Peyer's patch (tissue), 4 donors: ENCODE results near the gene GLTP.

ENCODE experiments used
- POLR2A ChIP-seq, 2 donors: fragments of 450-650 bp; IDR thresholded peaks; one replicate each; pipeline ENCODE4 v1.5.1; 2017; ENCODE audit warnings: antibody characterized with exemption in 2 of 2, mild to moderate bottlenecking in 2 of 2, moderate library complexity in 2 of 2
- TF ChIP-seq, protein P1 (sequence below), 6 experiments: fragments of 450-650 bp in 4 of 6; fragments of 200-600 bp in 2 of 6; sonication (generic) in 1 of 6; IDR thresholded peaks; one replicate each; pipeline ENCODE4 v1.5.1; 2017 to 2019; ENCODE audit warnings: antibody characterized with exemption in 6 of 6, mild to moderate bottlenecking in 3 of 6, moderate library complexity in 1 of 6

DNA sequence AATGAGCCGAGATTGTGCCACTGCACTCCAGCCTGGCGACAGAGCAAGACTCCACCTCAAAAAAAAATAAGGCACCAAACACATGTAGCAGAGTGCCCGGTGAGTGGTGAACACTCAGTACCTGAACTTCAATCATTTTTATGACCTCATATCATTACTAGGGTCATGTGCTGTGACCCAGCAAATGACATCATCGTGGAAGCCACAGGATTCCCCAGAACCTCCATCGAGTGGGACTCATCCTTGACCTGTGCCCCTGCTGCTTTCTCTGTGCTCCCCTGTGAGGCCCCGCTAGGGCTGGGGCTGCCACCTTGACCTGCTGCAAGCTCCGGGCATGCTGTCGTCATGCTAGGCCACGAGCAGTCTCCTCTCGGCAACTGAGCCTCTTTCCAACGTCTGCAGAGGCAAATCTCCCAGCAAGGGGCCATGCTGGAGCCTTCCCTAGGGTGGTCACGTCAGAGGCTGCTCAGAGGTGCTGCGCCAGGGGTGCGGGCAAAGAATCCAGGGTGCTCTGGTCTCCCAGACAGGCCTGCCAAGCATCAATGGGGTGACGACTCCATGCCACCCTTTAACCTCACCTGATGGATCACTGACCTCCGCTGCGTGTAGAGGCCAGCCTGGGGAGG is 18.5 kb downstream of the GLTP start:
- no peak for TF ChIP-seq POLR2A (IDR thresholded peaks at IDR 0.05)
- TF ChIP-seq, protein P1, sequence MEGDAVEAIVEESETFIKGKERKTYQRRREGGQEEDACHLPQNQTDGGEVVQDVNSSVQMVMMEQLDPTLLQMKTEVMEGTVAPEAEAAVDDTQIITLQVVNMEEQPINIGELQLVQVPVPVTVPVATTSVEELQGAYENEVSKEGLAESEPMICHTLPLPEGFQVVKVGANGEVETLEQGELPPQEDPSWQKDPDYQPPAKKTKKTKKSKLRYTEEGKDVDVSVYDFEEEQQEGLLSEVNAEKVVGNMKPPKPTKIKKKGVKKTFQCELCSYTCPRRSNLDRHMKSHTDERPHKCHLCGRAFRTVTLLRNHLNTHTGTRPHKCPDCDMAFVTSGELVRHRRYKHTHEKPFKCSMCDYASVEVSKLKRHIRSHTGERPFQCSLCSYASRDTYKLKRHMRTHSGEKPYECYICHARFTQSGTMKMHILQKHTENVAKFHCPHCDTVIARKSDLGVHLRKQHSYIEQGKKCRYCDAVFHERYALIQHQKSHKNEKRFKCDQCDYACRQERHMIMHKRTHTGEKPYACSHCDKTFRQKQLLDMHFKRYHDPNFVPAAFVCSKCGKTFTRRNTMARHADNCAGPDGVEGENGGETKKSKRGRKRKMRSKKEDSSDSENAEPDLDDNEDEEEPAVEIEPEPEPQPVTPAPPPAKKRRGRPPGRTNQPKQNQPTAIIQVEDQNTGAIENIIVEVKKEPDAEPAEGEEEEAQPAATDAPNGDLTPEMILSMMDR (IDR thresholded peaks at IDR 0.05), result no peak
